ENCODE measurements around the gene HBS1L. TPM values are rescaled to one million over a fixed set of nuclear protein-coding genes. Genes with fewer than 3 reads are reported as not detected.

HBS1L gene
- polyA plus RNA-seq, 3 donors = 16.0 to 48.9 (median 36.3) TPM

GRCh38 chr6:135012764-135013163 is 41.9 kb downstream of the HBS1L start:
- Histone ChIP-seq H3K79me2 (ENCODE audit: insufficient read depth, low read length) (no peaks in the 10 kb centered on the region), H2AFZ (ENCODE audit: insufficient read depth, low read depth, low read length, poor library complexity, severe bottlenecking) (no peak overlapping the region), H3K9me3 (replicated peaks in 1 of 2; ENCODE audit: control insufficient read depth in 1 of 2, insufficient read depth in 1 of 2, low read length in 2 of 2) (no peaks in the 10 kb centered on the region), H3K4me3 (replicated peaks in 1 of 3; ENCODE audit: low read depth in 2 of 3, low read length in 3 of 3) (no peak overlapping the region), H3K4me1 (ENCODE audit: control insufficient read depth in 1 of 2, insufficient read depth in 2 of 2, low read length in 2 of 2) (no peaks in the 10 kb centered on the region), H3K9ac (ENCODE audit: insufficient read depth, low read length, poor library complexity, severe bottlenecking) (no peak overlapping the region), H3K27me3 (ENCODE audit: control insufficient read depth in 2 of 2, insufficient read depth in 2 of 2, low read length in 2 of 2) (no peaks in the 10 kb centered on the region), H3K4me2 (replicated peaks; ENCODE audit: extremely low read depth, low read length, poor library complexity, severe bottlenecking) (no peak overlapping the region), H3K36me3 (replicated peaks in 1 of 2; ENCODE audit: control insufficient read depth in 1 of 2, insufficient read depth in 2 of 2, low read length in 2 of 2) (peaks cover 2 to 20% of the 10 kb centered on the region in 2 donors), H3K27ac (ENCODE audit: low read depth in 1 of 2, low read length in 2 of 2) (no peak overlapping the region), H4K20me1 (ENCODE audit: insufficient read depth, low read length) (peaks cover 6% of the 10 kb centered on the region)
- Mint-ChIP-seq H3K4me1 (peaks cover 12% of the 10 kb centered on the region), H3K36me3 (peaks cover 9 to 36% of the 10 kb centered on the region in 2 donors), H3K27ac (peak overlapping the region in 1 of 7 donors; percentile 0), H3K27me3 (ENCODE audit: low read depth in 3 of 3) (peaks cover 0 to 2% (median 0%) of the 10 kb centered on the region in 3 donors), H3K9me3 (no peaks in the 10 kb centered on the region), H3K4me3 (no peak overlapping the region)
- TF ChIP-seq CTCF (IDR thresholded peaks at IDR 0.05) = no peak
- intact Hi-C loops (cut with micrococcal nuclease) = no loop called here
- no peak for DNase-seq

GRCh38 chr6:135012349-135012748 is 42.3 kb downstream of the HBS1L start:
- Histone ChIP-seq H3K4me1 (ENCODE audit: control insufficient read depth in 1 of 2, insufficient read depth in 2 of 2, low read length in 2 of 2) (no peaks in the 10 kb centered on the region), H4K20me1 (ENCODE audit: insufficient read depth, low read length) (peaks cover 6% of the 10 kb centered on the region), H2AFZ (ENCODE audit: insufficient read depth, low read depth, low read length, poor library complexity, severe bottlenecking) (no peak overlapping the region), H3K4me2 (replicated peaks; ENCODE audit: extremely low read depth, low read length, poor library complexity, severe bottlenecking) (no peak overlapping the region), H3K4me3 (replicated peaks in 1 of 3; ENCODE audit: low read depth in 2 of 3, low read length in 3 of 3) (no peak overlapping the region), H3K9ac (ENCODE audit: insufficient read depth, low read length, poor library complexity, severe bottlenecking) (no peak overlapping the region), H3K27ac (ENCODE audit: low read depth in 1 of 2, low read length in 2 of 2) (no peak overlapping the region), H3K27me3 (ENCODE audit: control insufficient read depth in 2 of 2, insufficient read depth in 2 of 2, low read length in 2 of 2) (no peaks in the 10 kb centered on the region), H3K9me3 (replicated peaks in 1 of 2; ENCODE audit: control insufficient read depth in 1 of 2, insufficient read depth in 1 of 2, low read length in 2 of 2) (no peaks in the 10 kb centered on the region), H3K79me2 (ENCODE audit: insufficient read depth, low read length) (no peaks in the 10 kb centered on the region), H3K36me3 (replicated peaks in 1 of 2; ENCODE audit: control insufficient read depth in 1 of 2, insufficient read depth in 2 of 2, low read length in 2 of 2) (peaks cover 2 to 20% of the 10 kb centered on the region in 2 donors)
- TF ChIP-seq CTCF (IDR thresholded peaks at IDR 0.05) = no peak
- intact Hi-C loops (cut with micrococcal nuclease) = no loop called here
- no peaks in the 10 kb centered on the region for H3K9me3 Mint-ChIP-seq
- no peak overlapping the region for H3K4me3 Mint-ChIP-seq
- no peak for DNase-seq
- no CpG with 5 or more reads among the region's 2 CpGs for WGBS (ENCODE audit: insufficient coverage)
- H3K27ac Mint-ChIP-seq = peak overlapping the region in 1 of 7 donors; percentile 0
- peaks cover 0 to 2% (median 0%) of the 10 kb centered on the region in 3 donors for H3K27me3 Mint-ChIP-seq (ENCODE audit: low read depth in 3 of 3)
- peaks cover 12% of the 10 kb centered on the region for H3K4me1 Mint-ChIP-seq
- H3K36me3 Mint-ChIP-seq = peaks cover 12 to 40% of the 10 kb centered on the region in 2 donors
